CD14-positive monocyte (primary cell): ENCODE results near the gene ACTL8. TPM values are rescaled to one million over a fixed set of nuclear protein-coding genes. Genes with fewer than 3 reads are reported as not detected.

Experiments used
- DNase-seq, 3 donors: peaks; one replicate each; pipeline ENCODE4 v3.0.0-alpha.2; 2011 to 2022
- H2AFZ ChIP-seq: 2 replicates; pipeline ENCODE4 v1.6.0; 2012; ENCODE audit warnings: mild to moderate bottlenecking, low read depth, low read length, inconsistent platforms; ENCODE audit not compliant: insufficient read depth, poor library complexity, severe bottlenecking
- H3K27ac ChIP-seq, 2 donors: 1 replicate in 1 of 2; 2 replicates in 1 of 2; pipeline ENCODE4 v1.5.1; 2012 to 2013; ENCODE audit warnings: low read length in 2 of 2, control low read depth in 1 of 2, inconsistent platforms in 1 of 2, low read depth in 1 of 2, mild to moderate bottlenecking in 1 of 2
- H3K27me3 ChIP-seq, 2 donors: one replicate each; pipeline versions ENCODE4 v1.6.0 to v1.6.1; 2011 to 2013; ENCODE audit warnings: low read length in 2 of 2; ENCODE audit not compliant: control insufficient read depth in 2 of 2, insufficient read depth in 2 of 2
- H3K36me3 ChIP-seq, 2 donors: replicated peaks in 1 of 2; 1 replicate in 1 of 2; 2 replicates in 1 of 2; pipeline versions ENCODE4 v1.5.1 to v1.6.1; 2012 to 2013; ENCODE audit warnings: low read length in 2 of 2, control low read depth in 1 of 2, inconsistent platforms in 1 of 2, mild to moderate bottlenecking in 1 of 2; ENCODE audit not compliant: insufficient read depth in 2 of 2, control insufficient read depth in 1 of 2
- H3K4me1 ChIP-seq, 2 donors: 1 replicate in 1 of 2; 2 replicates in 1 of 2; pipeline versions ENCODE4 v1.5.1 to v1.6.1; 2012 to 2013; ENCODE audit warnings: low read length in 2 of 2, control low read depth in 1 of 2, inconsistent platforms in 1 of 2, mild to moderate bottlenecking in 1 of 2, moderate library complexity in 1 of 2; ENCODE audit not compliant: insufficient read depth in 2 of 2, control insufficient read depth in 1 of 2
- H3K4me2 ChIP-seq: replicated peaks from 2 replicates; pipeline ENCODE3; 2012; ENCODE audit warnings: low read length, moderate library complexity, mild to moderate bottlenecking; ENCODE audit not compliant: poor library complexity, severe bottlenecking; ENCODE audit errors: extremely low read depth
- H3K4me3 ChIP-seq, 3 experiments: fragments of 200-600 bp in 1 of 3; sonication (generic) in 1 of 3; replicated peaks in 1 of 3; 1 replicate in 2 of 3; 2 replicates in 1 of 3; pipeline ENCODE4 v1.5.1; 2011 to 2013; ENCODE audit warnings: low read length in 3 of 3, mild to moderate bottlenecking in 3 of 3, control low read depth in 2 of 3, low read depth in 2 of 3, inconsistent platforms in 1 of 3, moderate library complexity in 1 of 3
- H3K79me2 ChIP-seq: 2 replicates; pipeline ENCODE4 v1.6.0; 2012; ENCODE audit warnings: mild to moderate bottlenecking, control low read depth, inconsistent platforms, low read length, moderate library complexity; ENCODE audit not compliant: insufficient read depth
- H3K9ac ChIP-seq: 2 replicates; pipeline ENCODE4 v1.6.0; 2017; ENCODE audit warnings: low read length, mild to moderate bottlenecking; ENCODE audit not compliant: insufficient read depth, poor library complexity, severe bottlenecking
- H3K9me3 ChIP-seq, 2 donors: replicated peaks in 1 of 2; 1 replicate in 1 of 2; 2 replicates in 1 of 2; pipeline versions ENCODE4 v1.5.1 to v1.6.1; 2012 to 2013; ENCODE audit warnings: low read length in 2 of 2, control low read depth in 1 of 2; ENCODE audit not compliant: control insufficient read depth in 1 of 2, insufficient read depth in 1 of 2
- H4K20me1 ChIP-seq: 2 replicates; pipeline ENCODE4 v1.6.0; 2012; ENCODE audit warnings: mild to moderate bottlenecking, low read length, control low read depth, moderate library complexity; ENCODE audit not compliant: insufficient read depth
- H3K27ac Mint-ChIP-seq, 7 donors: one replicate each; pipeline ENCODE4 v1.8.0; 2020; ENCODE audit warnings: mild to moderate bottlenecking in 7 of 7, mixed read lengths in 7 of 7, moderate library complexity in 6 of 7, inconsistent platforms in 2 of 7
- H3K27me3 Mint-ChIP-seq, 3 donors: one replicate each; pipeline ENCODE4 v1.8.0; 2021 to 2022; ENCODE audit warnings: low read depth in 3 of 3, mild to moderate bottlenecking in 3 of 3, mixed read lengths in 3 of 3, moderate library complexity in 3 of 3, inconsistent platforms in 1 of 3
- H3K36me3 Mint-ChIP-seq, 2 donors: one replicate each; pipeline ENCODE4 v1.8.0; 2020; ENCODE audit warnings: mixed read lengths in 2 of 2, inconsistent platforms in 1 of 2, mild to moderate bottlenecking in 1 of 2
- H3K4me1 Mint-ChIP-seq: one replicate; pipeline ENCODE4 v1.8.0; 2020; ENCODE audit warnings: mild to moderate bottlenecking, mixed read lengths
- H3K4me3 Mint-ChIP-seq, 2 donors: one replicate each; pipeline ENCODE4 v1.8.0; 2020; ENCODE audit warnings: mild to moderate bottlenecking in 2 of 2, mixed read lengths in 2 of 2, moderate library complexity in 1 of 2
- H3K9me3 Mint-ChIP-seq, 7 donors: one replicate each; pipeline ENCODE4 v1.8.0; 2020 to 2022; ENCODE audit warnings: mixed read lengths in 7 of 7, mild to moderate bottlenecking in 6 of 7, moderate library complexity in 6 of 7, inconsistent platforms in 2 of 7
- CTCF ChIP-seq: fragments of 200-600 bp; IDR thresholded peaks from one replicate; pipeline ENCODE4 v1.8.0; 2022; ENCODE audit warnings: antibody characterized with exemption, mild to moderate bottlenecking
- WGBS: methylation state at CpG from one replicate; pipeline ENCODE4 v1.1.5; 2013; ENCODE audit warnings: missing lambda C conversion rate; ENCODE audit not compliant: insufficient coverage; 5-methylcytosine and 5-hydroxymethylcytosine counted together
- intact Hi-C, 2 donors: fragments of 100-400 bp; cut with micrococcal nuclease; formaldehyde crosslinking; loops; one replicate each; pipeline versions ENCODE4 v1.15.0 to v1.15.1; 2023
- polyA minus RNA-seq: library from RNA; depleted of rRNA, polyadenylated mRNA; stranded (reverse); fragments of >200 nt; gene quantifications from 2 replicates; pipeline ENCODE4 v1.2.3, GENCODE V29; 2012
- polyA plus RNA-seq, 3 donors: library from polyadenylated mRNA; depleted of rRNA in 1 of 3; unstranded in 2 of 3; stranded (reverse) in 1 of 3; fragments of 300-500 nt in 2 of 3; fragments of >200 nt in 1 of 3; fragmentation: Illumina TruSeq in 2 of 3; gene quantifications; 1 replicate in 2 of 3; 2 replicates in 1 of 3; pipeline ENCODE4 v1.2.3, GENCODE V29; 2012 to 2021
- total RNA-seq, 12 experiments: library from RNA in 1 of 12; stranded (reverse) in 1 of 12; fragments of 120-200 nt in 1 of 12; gene quantifications; one replicate each; pipeline ENCODE4 v1.2.4 and lab custom pipeline; 2013 to 2026; ENCODE audit warnings: mixed read lengths in 6 of 12, inconsistent platforms in 1 of 12

The ACTL8 gene
- total RNA-seq (2013), result not detected
- not detected for polyA plus RNA-seq
- not detected in 2 replicates for polyA minus RNA-seq
- 0 to 0.15 (median 0.04) reads per million in 11 experiments for total RNA-seq (lab: John Stamatoyannopoulos, UW)

DNA sequence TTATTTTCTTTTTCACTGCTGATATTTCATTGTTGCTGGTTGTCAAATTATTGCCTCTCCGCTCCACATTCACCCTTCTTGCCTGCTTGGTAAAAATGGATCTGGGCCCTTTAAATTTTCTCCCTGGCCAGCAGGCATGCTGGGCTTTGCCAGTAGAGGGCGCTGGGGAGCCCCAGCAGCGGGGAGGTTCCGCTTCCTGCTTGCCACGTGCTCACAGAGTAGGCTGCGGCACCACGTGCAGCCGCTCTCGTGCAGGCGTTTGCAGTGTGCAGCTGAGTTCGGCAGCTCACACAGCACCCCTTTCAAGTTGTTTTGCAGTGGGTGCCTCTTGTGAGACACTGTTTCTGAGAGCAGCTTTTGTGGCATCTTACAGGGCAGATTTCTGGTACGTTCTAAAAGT lies at the start of gene ACTL8:
Gene ACTL8 (plus strand): TSS at position 214 of the 400 bp plus-strand sequence. CDS start 67,676 bp downstream, outside the sequence.
- no peak within 1 kb of the TSS for H3K9ac ChIP-seq
- Mint-ChIP-seq H3K9me3 (peaks cover 31 to 61% (median 53%) of the 10 kb centered on the region in 7 donors), H3K4me1 (no peaks in the 10 kb centered on the region), H3K27ac (no peak within 1 kb of the TSS), H3K36me3 (peaks cover 0 to 3% of the 10 kb centered on the region in 2 donors), H3K4me3 (no peak within 1 kb of the TSS), H3K27me3 (peaks cover 2 to 6% (median 3%) of the 10 kb centered on the region in 3 donors)
- no peaks in the 10 kb centered on the region for H4K20me1 ChIP-seq
- no peak within 1 kb of the TSS for H3K4me2 ChIP-seq
- WGBS, result 60% methylated on average over 11 of the region's 12 CpGs
- H3K27ac ChIP-seq, result no peak within 1 kb of the TSS
- H3K4me3 ChIP-seq, result no peak within 1 kb of the TSS
- TF ChIP-seq CTCF, result no peak
- H3K9me3 ChIP-seq, result peaks cover 42 to 55% of the 10 kb centered on the region in 2 donors
- no peak within 1 kb of the TSS for H2AFZ ChIP-seq
- H3K4me1 ChIP-seq, result no peaks in the 10 kb centered on the region
- H3K79me2 ChIP-seq, result no peaks in the 10 kb centered on the region
- intact Hi-C loops, result no loop called here
- H3K27me3 ChIP-seq, result no peaks in the 10 kb centered on the region
- DNase-seq, result no peak
- no peaks in the 10 kb centered on the region for H3K36me3 ChIP-seq

DNA sequence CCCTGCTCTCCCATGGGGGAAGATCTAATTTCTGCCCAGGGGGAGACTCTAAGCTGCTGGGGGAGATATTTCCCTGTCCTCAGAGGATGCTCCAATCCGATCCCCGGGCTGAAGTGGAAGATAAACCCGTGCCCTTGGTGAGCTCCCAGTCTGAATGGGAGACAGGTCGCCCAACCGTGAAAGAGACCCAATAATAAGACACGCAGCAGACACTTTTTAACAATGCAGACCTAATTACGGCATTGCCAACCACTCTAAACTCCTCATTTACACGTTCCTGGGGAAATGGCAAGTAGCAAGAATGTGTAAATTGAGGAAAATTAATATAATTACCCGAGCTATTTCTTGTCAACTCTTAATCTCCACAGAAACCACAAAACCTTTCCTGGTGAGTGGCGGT lies 48.7 kb upstream of the ACTL8 start:
- no peak overlapping the region for H3K4me2 ChIP-seq
- Mint-ChIP-seq H3K4me3 (no peak overlapping the region), H3K27ac (no peak overlapping the region), H3K9me3 (peaks cover 0 to 5% (median under 1%) of the 10 kb centered on the region in 7 donors), H3K4me1 (no peaks in the 10 kb centered on the region), H3K27me3 (peaks cover 0 to 16% (median 14%) of the 10 kb centered on the region in 3 donors), H3K36me3 (no peaks in the 10 kb centered on the region)
- H2AFZ ChIP-seq, result no peak overlapping the region
- intact Hi-C loops, result no loop called here
- TF ChIP-seq CTCF, result no peak
- no peaks in the 10 kb centered on the region for H3K4me1 ChIP-seq
- WGBS, result 100% methylated on average over 1 of the region's 10 CpGs
- no peak for DNase-seq
- no peak overlapping the region for H3K4me3 ChIP-seq
- H3K9me3 ChIP-seq, result no peaks in the 10 kb centered on the region
- no peaks in the 10 kb centered on the region for H3K36me3 ChIP-seq
- no peaks in the 10 kb centered on the region for H3K79me2 ChIP-seq
- H3K27ac ChIP-seq, result no peak overlapping the region
- no peak overlapping the region for H3K9ac ChIP-seq
- H3K27me3 ChIP-seq, result no peaks in the 10 kb centered on the region
- no peaks in the 10 kb centered on the region for H4K20me1 ChIP-seq
